ENCODE data around the gene ZACN.
"Not testable (repeated sequence)": the region's sequence is repeated elsewhere in the genome, so short reads cannot be mapped to it uniquely, and the experiment has no call there.

Gene ZACN

GRCh38 chr17:76038050-76038449 lies 40.9 kb upstream of the ZACN start:
- no peaks in the 10 kb centered on the region for H3K79me2 ChIP-seq (ENCODE audit: insufficient read depth, low read length)
- H3K4me2 ChIP-seq (ENCODE audit: low read depth, low read length, poor library complexity, severe bottlenecking) = no peak overlapping the region
- H3K9me2 ChIP-seq (replicated peaks; ENCODE audit: low read depth, low read length) = no peaks in the 10 kb centered on the region
- peaks cover 50% of the 10 kb centered on the region; the same call in 1 of the 2 replicates for H3K36me3 ChIP-seq (ENCODE audit: insufficient read depth, low read length)
- TF ChIP-seq, protein P1, sequence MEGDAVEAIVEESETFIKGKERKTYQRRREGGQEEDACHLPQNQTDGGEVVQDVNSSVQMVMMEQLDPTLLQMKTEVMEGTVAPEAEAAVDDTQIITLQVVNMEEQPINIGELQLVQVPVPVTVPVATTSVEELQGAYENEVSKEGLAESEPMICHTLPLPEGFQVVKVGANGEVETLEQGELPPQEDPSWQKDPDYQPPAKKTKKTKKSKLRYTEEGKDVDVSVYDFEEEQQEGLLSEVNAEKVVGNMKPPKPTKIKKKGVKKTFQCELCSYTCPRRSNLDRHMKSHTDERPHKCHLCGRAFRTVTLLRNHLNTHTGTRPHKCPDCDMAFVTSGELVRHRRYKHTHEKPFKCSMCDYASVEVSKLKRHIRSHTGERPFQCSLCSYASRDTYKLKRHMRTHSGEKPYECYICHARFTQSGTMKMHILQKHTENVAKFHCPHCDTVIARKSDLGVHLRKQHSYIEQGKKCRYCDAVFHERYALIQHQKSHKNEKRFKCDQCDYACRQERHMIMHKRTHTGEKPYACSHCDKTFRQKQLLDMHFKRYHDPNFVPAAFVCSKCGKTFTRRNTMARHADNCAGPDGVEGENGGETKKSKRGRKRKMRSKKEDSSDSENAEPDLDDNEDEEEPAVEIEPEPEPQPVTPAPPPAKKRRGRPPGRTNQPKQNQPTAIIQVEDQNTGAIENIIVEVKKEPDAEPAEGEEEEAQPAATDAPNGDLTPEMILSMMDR (conservative IDR thresholded peaks at IDR 0.05; ENCODE audit: low read length) = no peak
- TF ChIP-seq EZH2phosphoT487 (IDR thresholded peaks at IDR 0.05; ENCODE audit: borderline replicate concordance) = no peak
- no peaks in the 10 kb centered on the region for H3F3A ChIP-seq (ENCODE audit: low read depth)
- no peak overlapping the region for H3K4me3 ChIP-seq (ENCODE audit: low read length, poor library complexity, severe bottlenecking)
- no peaks in the 10 kb centered on the region for H4K20me1 ChIP-seq (ENCODE audit: insufficient read depth, low read length, poor library complexity, severe bottlenecking)
- no peaks in the 10 kb centered on the region for H3K27me3 ChIP-seq (ENCODE audit: insufficient read depth, low read length, poor library complexity, severe bottlenecking)
- no peaks in the 10 kb centered on the region for H3K9me3 ChIP-seq (ENCODE audit: insufficient read depth, low read depth, low read length)
- peaks cover 18% of the 10 kb centered on the region for H3K4me1 ChIP-seq (ENCODE audit: insufficient read depth, low read length, poor library complexity, severe bottlenecking)
- no peak overlapping the region for H2AFZ ChIP-seq (ENCODE audit: low read length)
- no peak overlapping the region for H3K9ac ChIP-seq (ENCODE audit: low read depth, low read length, poor library complexity, severe bottlenecking)

- Histone ChIP-seq H3K9me3 (ENCODE audit: insufficient read depth, low read depth, low read length) (no peaks in the 10 kb centered on the region), H3K79me2 (ENCODE audit: insufficient read depth, low read length) (no peaks in the 10 kb centered on the region), H3K9ac (ENCODE audit: low read depth, low read length, poor library complexity, severe bottlenecking) (no peak overlapping the region), H3F3A (ENCODE audit: low read depth) (no peaks in the 10 kb centered on the region), H3K4me1 (ENCODE audit: insufficient read depth, low read length, poor library complexity, severe bottlenecking) (peaks cover 18% of the 10 kb centered on the region), H3K36me3 (ENCODE audit: insufficient read depth, low read length) (peaks cover 61% of the 10 kb centered on the region; the same call in 1 of the 2 replicates), H2AFZ (ENCODE audit: low read length) (no peak overlapping the region), H3K9me2 (replicated peaks; ENCODE audit: low read depth, low read length) (no peaks in the 10 kb centered on the region), H4K20me1 (ENCODE audit: insufficient read depth, low read length, poor library complexity, severe bottlenecking) (no peaks in the 10 kb centered on the region), H3K4me2 (ENCODE audit: low read depth, low read length, poor library complexity, severe bottlenecking) (no peak overlapping the region), H3K27me3 (ENCODE audit: insufficient read depth, low read length, poor library complexity, severe bottlenecking) (no peaks in the 10 kb centered on the region), H3K4me3 (ENCODE audit: low read length, poor library complexity, severe bottlenecking) (no peak overlapping the region)
- no peak for TF ChIP-seq EZH2phosphoT487 (IDR thresholded peaks at IDR 0.05; ENCODE audit: borderline replicate concordance)
- TF ChIP-seq, protein P1 (conservative IDR thresholded peaks at IDR 0.05; ENCODE audit: low read length) = no peak
Measured at GRCh38 chr17:76039121-76039520, 39.9 kb upstream of the ZACN start.

- Histone ChIP-seq H3K9me3 (ENCODE audit: insufficient read depth, low read depth, low read length) (no peaks in the 10 kb centered on the region), H3K4me2 (ENCODE audit: low read depth, low read length, poor library complexity, severe bottlenecking) (no peak overlapping the region), H3K4me1 (ENCODE audit: insufficient read depth, low read length, poor library complexity, severe bottlenecking) (peaks cover 9% of the 10 kb centered on the region), H3K36me3 (ENCODE audit: insufficient read depth, low read length) (peaks cover 73% of the 10 kb centered on the region; the same call in 1 of the 2 replicates), H2AFZ (ENCODE audit: low read length) (no peak overlapping the region), H3K9me2 (replicated peaks; ENCODE audit: low read depth, low read length) (no peaks in the 10 kb centered on the region), H3K79me2 (ENCODE audit: insufficient read depth, low read length) (no peaks in the 10 kb centered on the region), H3K9ac (ENCODE audit: low read depth, low read length, poor library complexity, severe bottlenecking) (no peak overlapping the region), H4K20me1 (ENCODE audit: insufficient read depth, low read length, poor library complexity, severe bottlenecking) (no peaks in the 10 kb centered on the region), H3K4me3 (ENCODE audit: low read length, poor library complexity, severe bottlenecking) (no peak overlapping the region), H3F3A (ENCODE audit: low read depth) (no peaks in the 10 kb centered on the region), H3K27me3 (ENCODE audit: insufficient read depth, low read length, poor library complexity, severe bottlenecking) (no peaks in the 10 kb centered on the region)
- TF ChIP-seq EZH2phosphoT487 (IDR thresholded peaks at IDR 0.05; ENCODE audit: borderline replicate concordance) = no peak
- TF ChIP-seq, protein P1 (conservative IDR thresholded peaks at IDR 0.05; ENCODE audit: low read length) = no peak
Measured at GRCh38 chr17:76040376-76040775, 38.6 kb upstream of the ZACN start.

DNA sequence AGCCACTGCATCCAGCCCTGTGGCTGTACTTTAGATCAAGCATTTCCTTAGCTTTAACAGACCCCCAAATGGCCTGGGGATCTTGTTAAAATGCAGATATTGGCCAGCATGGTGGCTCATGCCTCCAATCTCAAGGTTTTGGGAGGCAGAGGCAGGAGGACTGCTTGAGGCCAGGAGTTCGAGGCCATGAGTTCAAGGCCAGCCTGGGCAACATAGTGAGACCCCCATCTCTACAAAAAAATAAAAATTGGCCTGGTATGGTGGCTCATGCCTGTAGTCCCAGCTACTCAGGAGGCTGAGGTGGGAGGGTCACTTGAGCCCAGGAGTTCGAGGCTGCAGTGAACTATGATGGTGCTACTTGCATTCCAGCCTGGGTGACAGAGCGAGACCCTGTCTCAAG lies 36.1 kb upstream of the ZACN start:
- peaks cover 94% of the 10 kb centered on the region; the same call in 1 of the 2 replicates for H3K36me3 ChIP-seq (ENCODE audit: insufficient read depth, low read length)
- H3K4me1 ChIP-seq (ENCODE audit: insufficient read depth, low read length, poor library complexity, severe bottlenecking); H2AFZ ChIP-seq (ENCODE audit: low read length); H3F3A ChIP-seq (ENCODE audit: low read depth); H3K79me2 ChIP-seq (ENCODE audit: insufficient read depth, low read length); H3K9me2 ChIP-seq (replicated peaks; ENCODE audit: low read depth, low read length); H3K4me3 ChIP-seq (ENCODE audit: low read length, poor library complexity, severe bottlenecking); H4K20me1 ChIP-seq (ENCODE audit: insufficient read depth, low read length, poor library complexity, severe bottlenecking); H3K9me3 ChIP-seq (ENCODE audit: insufficient read depth, low read depth, low read length); H3K9ac ChIP-seq (ENCODE audit: low read depth, low read length, poor library complexity, severe bottlenecking); H3K4me2 ChIP-seq (ENCODE audit: low read depth, low read length, poor library complexity, severe bottlenecking); H3K27me3 ChIP-seq (ENCODE audit: insufficient read depth, low read length, poor library complexity, severe bottlenecking): not testable (repeated sequence)

DNA sequence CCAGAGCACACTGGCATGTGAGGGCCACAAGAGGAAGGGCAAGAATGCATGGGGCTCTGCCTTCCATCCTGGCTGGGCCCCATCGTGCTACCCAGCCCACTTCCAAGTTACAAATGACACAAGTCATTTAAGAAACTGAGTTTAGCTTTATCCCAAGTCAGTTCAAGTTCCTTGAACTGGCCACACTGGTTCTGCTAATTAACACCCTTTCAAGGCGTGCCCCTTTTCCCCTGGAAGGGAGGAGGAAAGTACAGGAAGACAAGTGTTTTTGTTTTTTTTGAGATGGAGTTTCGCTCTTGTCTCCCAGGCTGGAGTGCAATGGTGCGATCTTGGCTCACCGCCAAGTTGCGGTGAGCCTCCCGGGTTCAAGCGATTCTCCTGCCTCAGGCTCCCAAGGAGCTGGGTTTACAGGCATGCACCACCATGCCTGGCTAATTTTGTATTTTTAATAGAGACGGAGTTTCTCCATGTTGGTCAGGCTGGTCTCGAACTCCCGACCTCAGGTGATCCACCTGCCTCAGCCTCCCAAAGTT lies 34.4 kb upstream of the ZACN start:
- H3K9me3 ChIP-seq (ENCODE audit: insufficient read depth, low read depth, low read length); H3K4me2 ChIP-seq (ENCODE audit: low read depth, low read length, poor library complexity, severe bottlenecking); H3F3A ChIP-seq (ENCODE audit: low read depth); H3K79me2 ChIP-seq (ENCODE audit: insufficient read depth, low read length); H3K27me3 ChIP-seq (ENCODE audit: insufficient read depth, low read length, poor library complexity, severe bottlenecking); H3K4me3 ChIP-seq (ENCODE audit: low read length, poor library complexity, severe bottlenecking); H3K9ac ChIP-seq (ENCODE audit: low read depth, low read length, poor library complexity, severe bottlenecking); H4K20me1 ChIP-seq (ENCODE audit: insufficient read depth, low read length, poor library complexity, severe bottlenecking); H2AFZ ChIP-seq (ENCODE audit: low read length); H3K4me1 ChIP-seq (ENCODE audit: insufficient read depth, low read length, poor library complexity, severe bottlenecking); H3K9me2 ChIP-seq (replicated peaks; ENCODE audit: low read depth, low read length): not testable (repeated sequence)
- peaks cover 94% of the 10 kb centered on the region; the same call in 1 of the 2 replicates for H3K36me3 ChIP-seq (ENCODE audit: insufficient read depth, low read length)

All from Loucy (cell line).